ENCODE measurements around the gene DIPK1A.
"Not testable (repeated sequence)": the region's sequence is repeated elsewhere in the genome, so short reads cannot be mapped to it uniquely, and the experiment has no call there.

DNA sequence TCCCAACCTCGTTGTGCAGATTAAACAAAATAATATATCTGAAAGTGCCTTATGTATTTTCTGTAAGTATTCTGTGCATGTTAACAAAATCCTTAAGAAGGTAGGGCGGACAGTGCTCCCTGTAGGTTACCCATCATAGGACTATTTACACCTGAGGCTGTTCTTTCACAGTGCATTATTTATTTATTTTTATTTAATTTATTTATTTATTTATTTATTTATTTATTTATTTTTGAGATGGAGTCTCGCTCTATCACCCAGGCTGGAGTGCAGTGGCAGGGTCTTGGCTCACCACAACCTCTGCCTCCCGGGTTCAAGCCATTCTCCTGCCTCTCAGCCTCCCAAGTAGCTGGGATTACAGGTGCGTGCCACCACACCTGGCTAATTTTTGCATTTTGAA, 12.8 kb upstream of the DIPK1A start:
- not testable (repeated sequence) for TF ChIP-seq POLR2AphosphoS5 (IDR thresholded peaks at IDR 0.05; ENCODE audit: borderline replicate concordance, low read depth, low read length); EZH2 (IDR thresholded peaks at IDR 0.05); FOXP2 (optimal IDR thresholded peaks at IDR 0.05; ENCODE audit: control extremely low read depth, extremely low read length, insufficient read depth)
